Measurements from ENCODE around the gene KIF18A. TPM values are rescaled to one million over a fixed set of nuclear protein-coding genes. Genes with fewer than 3 reads are reported as not detected.

The KIF18A gene
- polyA plus RNA-seq, 1 donor from 2014 or later, result 0.83 TPM

GRCh38 chr11:28133146-28133545 is 25.2 kb upstream of the KIF18A start:
- no peaks in the 10 kb centered on the region for H3K27me3 ChIP-seq (ENCODE audit: insufficient read depth, low read depth, low read length)
- peaks cover 9% of the 10 kb centered on the region for H3K9me3 ChIP-seq (ENCODE audit: low read length)
- no peak overlapping the region for H3K4me3 ChIP-seq (ENCODE audit: low read length)
- H3K9me2 ChIP-seq (ENCODE audit: insufficient read depth, low read length), result no peaks in the 10 kb centered on the region
- no peaks in the 10 kb centered on the region for H3K79me2 ChIP-seq (replicated peaks; ENCODE audit: insufficient read depth, low read length)
- no peak overlapping the region for H3K9ac ChIP-seq (ENCODE audit: low read length)
- no peaks in the 10 kb centered on the region for H3K36me3 ChIP-seq (ENCODE audit: insufficient read depth, low read length)
- no peak overlapping the region for H3K4me2 ChIP-seq (ENCODE audit: low read length)
- TF ChIP-seq POLR2AphosphoS5 (IDR thresholded peaks at IDR 0.05) (no peak), SMC3 (conservative IDR thresholded peaks at IDR 0.05; ENCODE audit: poor library complexity) (no peak), CTCF (IDR thresholded peaks at IDR 0.05; ENCODE audit: poor library complexity, severe bottlenecking) (no peak), EP300 (conservative IDR thresholded peaks at IDR 0.05; ENCODE audit: poor library complexity, severe bottlenecking) (no peak), EZH2 (IDR thresholded peaks at IDR 0.05; ENCODE audit: borderline replicate concordance, insufficient read depth, low read length, poor library complexity, severe bottlenecking) (no peak), REST (IDR thresholded peaks at IDR 0.05; ENCODE audit: borderline replicate concordance) (no peak), RAD21 (conservative IDR thresholded peaks at IDR 0.05) (no peak), MXI1 (conservative IDR thresholded peaks at IDR 0.05; ENCODE audit: poor library complexity, severe bottlenecking) (no peak), TAF1 (IDR thresholded peaks at IDR 0.05; ENCODE audit: low read depth) (no peak)
- H3F3A ChIP-seq (ENCODE audit: insufficient read depth, low read length, poor library complexity, severe bottlenecking), result no peaks in the 10 kb centered on the region
- H4K20me1 ChIP-seq (ENCODE audit: insufficient read depth), result no peaks in the 10 kb centered on the region
- no peak overlapping the region for H2AFZ ChIP-seq (ENCODE audit: low read depth, low read length)
- no peak overlapping the region for H3K27ac ChIP-seq (ENCODE audit: low read length)

- no peak for TF ChIP-seq EP300 (conservative IDR thresholded peaks at IDR 0.05; ENCODE audit: poor library complexity, severe bottlenecking)
- no peak for TF ChIP-seq TAF1 (IDR thresholded peaks at IDR 0.05; ENCODE audit: low read depth)
- TF ChIP-seq POLR2AphosphoS5 (IDR thresholded peaks at IDR 0.05), result no peak
- TF ChIP-seq MXI1 (conservative IDR thresholded peaks at IDR 0.05; ENCODE audit: poor library complexity, severe bottlenecking), result no peak
- no peak for TF ChIP-seq EZH2 (IDR thresholded peaks at IDR 0.05; ENCODE audit: borderline replicate concordance, insufficient read depth, low read length, poor library complexity, severe bottlenecking)
- TF ChIP-seq SMC3 (conservative IDR thresholded peaks at IDR 0.05; ENCODE audit: poor library complexity), result no peak
- TF ChIP-seq RAD21 (conservative IDR thresholded peaks at IDR 0.05), result no peak
- TF ChIP-seq REST (IDR thresholded peaks at IDR 0.05; ENCODE audit: borderline replicate concordance), result no peak
- TF ChIP-seq CTCF (IDR thresholded peaks at IDR 0.05; ENCODE audit: poor library complexity, severe bottlenecking), result no peak
- peaks cover 3% of the 10 kb centered on the region for H3K9me3 ChIP-seq (ENCODE audit: low read length)
- no peak overlapping the region for H3K9ac ChIP-seq (ENCODE audit: low read length)
- no peaks in the 10 kb centered on the region for H3K27me3 ChIP-seq (ENCODE audit: insufficient read depth, low read depth, low read length)
- no peaks in the 10 kb centered on the region for H4K20me1 ChIP-seq (ENCODE audit: insufficient read depth)
- no peak overlapping the region for H3K4me3 ChIP-seq (ENCODE audit: low read length)
- H2AFZ ChIP-seq (ENCODE audit: low read depth, low read length), result no peak overlapping the region
- H3K36me3 ChIP-seq (ENCODE audit: insufficient read depth, low read length), result no peaks in the 10 kb centered on the region
- H3K9me2 ChIP-seq (ENCODE audit: insufficient read depth, low read length), result no peaks in the 10 kb centered on the region
- H3K4me2 ChIP-seq (ENCODE audit: low read length), result no peak overlapping the region
- no peaks in the 10 kb centered on the region for H3K79me2 ChIP-seq (replicated peaks; ENCODE audit: insufficient read depth, low read length)
- no peaks in the 10 kb centered on the region for H3F3A ChIP-seq (ENCODE audit: insufficient read depth, low read length, poor library complexity, severe bottlenecking)
- H3K27ac ChIP-seq (ENCODE audit: low read length), result no peak overlapping the region
Observed at GRCh38 chr11:28132548-28132947, 24.6 kb upstream of the KIF18A start.
